GM18951 (cell line): ENCODE results near the gene ESR1.
"Not testable (repeated sequence)": the region's sequence is repeated elsewhere in the genome, so short reads cannot be mapped to it uniquely, and the experiment has no call there.

Experiments
- POLR2A ChIP-seq: IDR thresholded peaks from 4 replicates; pipeline ENCODE4 v1.6.1; 2011; ENCODE audit warnings: mild to moderate bottlenecking; ENCODE audit not compliant: insufficient read length, insufficient read depth; ENCODE audit errors: extremely low read depth
- in situ Hi-C: fragments of 300-500 bp; cut with MboI; formaldehyde crosslinking; loops from one replicate; pipeline ENCODE4 v1.12.0; 2022; ENCODE audit warnings: low sequenced_read_pairs, mixed read lengths, inconsistent platforms; ENCODE audit not compliant: unreplicated experiment

The ESR1 gene

DNA sequence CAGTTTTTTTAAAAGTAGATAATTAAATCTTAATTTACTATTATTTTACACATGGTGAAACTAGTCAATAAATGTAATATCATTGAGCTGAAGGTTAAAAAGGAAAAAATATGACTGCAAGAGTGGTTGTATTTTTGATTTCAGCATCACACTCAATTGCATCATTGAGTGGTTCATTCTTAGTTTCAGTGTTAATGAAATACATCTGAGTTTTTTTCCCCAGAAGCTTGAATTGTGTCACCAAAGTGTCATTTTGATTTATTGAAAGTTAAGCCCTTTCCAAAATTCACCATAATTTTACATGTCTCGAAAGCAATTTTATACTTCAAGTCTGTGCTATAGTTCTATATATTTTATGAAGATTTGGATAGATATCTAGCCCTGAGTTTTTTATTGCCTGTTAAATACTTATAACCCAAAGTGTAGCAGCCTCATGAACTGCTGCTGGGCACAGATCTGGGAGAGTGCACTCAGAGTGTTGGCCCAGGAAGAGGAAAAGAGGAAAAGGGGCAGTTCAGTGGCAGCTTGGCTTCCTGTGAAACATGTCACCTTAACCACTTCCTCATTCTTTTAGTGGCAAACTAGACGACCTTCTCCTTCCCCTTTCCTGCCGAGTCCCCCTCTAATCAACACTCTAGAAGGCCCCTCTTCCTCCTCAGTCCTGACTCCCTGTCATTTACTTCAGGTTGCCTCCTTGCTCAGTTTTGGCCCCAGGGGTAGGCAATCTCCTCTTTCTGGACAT is 140.7 kb downstream of the ESR1 start:
- in situ Hi-C loops: no loop called here

DNA sequence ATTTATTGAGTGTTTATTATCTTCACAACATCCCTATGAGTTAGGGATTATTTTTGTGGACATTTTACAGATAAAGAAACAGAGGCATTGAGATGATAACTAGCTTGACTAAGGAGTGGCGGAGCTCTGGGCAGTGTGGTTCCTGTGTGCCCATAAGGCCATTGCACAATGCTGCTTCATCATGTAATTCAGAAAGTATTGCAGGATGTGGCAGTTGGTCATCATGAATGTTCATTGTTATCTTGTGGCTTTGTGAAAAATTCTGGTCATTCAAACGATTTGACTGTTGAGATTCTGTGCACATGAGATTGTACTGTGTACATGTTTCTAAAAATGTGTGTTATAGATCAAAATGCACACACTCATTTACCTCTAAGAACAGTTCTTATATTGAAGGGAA is 150.8 kb downstream of the ESR1 start:
- TF ChIP-seq POLR2A: no peak
- in situ Hi-C loops: no loop called here

More for the DNA sequence above, 140.7 kb downstream of the ESR1 start:
- no peak for TF ChIP-seq POLR2A

DNA sequence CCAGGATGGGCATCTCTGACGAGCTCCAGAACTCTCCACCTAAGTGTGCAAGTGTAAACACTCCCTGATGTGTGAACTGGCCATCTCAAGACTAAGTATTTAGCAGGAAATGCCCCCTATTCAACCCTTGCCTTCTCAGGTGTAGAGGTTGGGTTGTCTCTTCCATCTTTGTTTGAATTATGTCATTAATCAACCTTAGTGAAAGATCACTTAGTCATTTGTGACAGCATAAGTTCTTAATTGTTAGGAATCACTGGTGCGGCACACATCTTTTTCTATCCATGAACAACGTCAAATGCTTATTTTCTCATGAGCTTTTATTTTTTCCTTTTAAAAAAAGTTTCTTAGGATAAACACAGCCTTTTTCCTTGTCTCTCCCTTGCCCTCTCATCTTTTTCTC is 151.6 kb downstream of the ESR1 start:
- TF ChIP-seq POLR2A: no peak
- in situ Hi-C loops: no loop called here

DNA sequence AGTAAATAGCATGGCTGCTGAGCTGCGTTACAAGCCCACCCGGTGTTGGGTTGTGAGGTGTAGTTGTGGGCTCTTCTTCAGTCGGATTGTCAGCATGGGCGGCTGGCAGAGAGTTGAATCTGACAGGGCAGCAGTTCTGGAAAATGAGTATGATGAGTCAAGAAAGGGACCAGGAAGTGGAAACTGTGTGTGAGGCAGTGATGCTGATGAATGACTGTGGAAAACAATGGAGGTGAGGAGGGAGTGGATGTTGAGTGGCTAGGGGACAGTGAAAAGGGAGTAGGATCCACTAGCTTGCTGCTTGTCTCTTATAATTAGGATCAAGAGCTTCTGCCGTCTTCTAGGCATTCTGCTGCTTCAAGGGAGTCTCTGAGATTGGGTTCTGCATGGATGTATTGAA is 154.3 kb downstream of the ESR1 start:
- in situ Hi-C loops: no loop called here
- no peak for TF ChIP-seq POLR2A

DNA sequence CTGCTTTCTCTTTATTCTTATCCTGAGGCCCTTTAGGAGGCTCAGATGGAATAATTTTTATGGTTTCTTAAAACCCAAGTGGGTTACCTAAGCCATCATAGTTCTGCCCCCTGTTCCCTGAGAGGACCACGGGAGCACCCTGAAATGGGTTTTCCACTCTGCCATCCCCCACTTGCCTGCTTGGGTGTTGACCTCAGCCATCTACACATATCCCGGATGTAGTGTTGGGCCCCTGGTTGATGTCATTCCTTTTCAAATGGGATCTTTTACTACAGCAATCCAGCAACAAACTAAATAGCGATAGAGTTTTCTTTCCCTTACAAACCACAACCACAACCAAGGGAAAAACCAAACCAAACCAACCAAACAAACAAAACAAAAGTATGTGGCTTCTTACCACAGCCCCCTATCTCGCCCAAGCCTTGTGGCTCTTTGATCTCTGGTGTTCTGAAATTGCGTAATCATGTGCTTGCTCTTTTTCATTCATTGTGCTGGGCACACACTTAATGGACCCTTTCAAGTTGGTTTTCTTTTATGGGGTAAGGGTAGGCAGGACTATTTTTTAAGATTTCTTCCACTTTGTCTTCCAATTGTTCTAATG is 154.9 kb downstream of the ESR1 start:
- no peak for TF ChIP-seq POLR2A
- in situ Hi-C loops: no loop called here

DNA sequence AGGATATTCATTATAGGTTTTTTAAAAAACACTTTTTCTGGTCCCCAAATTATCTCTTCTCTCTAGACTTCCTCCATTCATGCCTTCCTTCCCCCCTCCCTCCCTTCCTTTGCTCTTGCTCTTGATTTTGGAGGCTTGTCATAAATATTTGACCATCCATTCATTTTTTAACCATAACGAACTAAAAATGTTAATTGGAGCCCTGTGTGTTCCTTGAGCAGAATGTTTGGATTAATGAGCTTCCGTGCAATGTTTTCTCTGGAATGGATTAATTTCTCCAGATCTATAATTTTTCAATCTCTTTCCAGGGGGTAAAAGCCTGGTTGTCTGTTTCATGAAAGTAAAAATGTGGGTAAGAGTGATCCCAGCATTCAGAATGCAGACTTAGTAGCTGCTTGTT is 155.5 kb downstream of the ESR1 start:
- no peak for TF ChIP-seq POLR2A
- in situ Hi-C loops: no loop called here

DNA sequence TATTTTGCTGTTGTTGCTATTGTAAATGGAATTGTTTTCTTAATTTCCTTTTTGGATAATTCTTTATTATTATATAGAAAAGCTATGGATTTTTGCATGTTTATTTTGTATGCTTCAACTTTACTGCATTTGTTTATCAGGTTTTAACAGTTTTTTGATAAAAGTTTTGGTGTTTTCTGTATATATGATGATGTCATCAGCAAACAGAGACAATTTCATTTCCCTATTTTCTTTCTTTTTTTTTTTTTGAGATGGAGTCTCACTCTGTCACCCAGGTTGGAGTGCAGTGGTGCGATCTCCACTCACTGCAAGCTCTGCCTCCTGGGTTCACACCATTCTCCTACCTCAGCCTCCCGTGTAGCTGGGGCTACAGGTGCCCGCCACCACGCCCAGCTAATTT is 156.9 kb downstream of the ESR1 start:
- in situ Hi-C loops: not testable (repeated sequence)

DNA sequence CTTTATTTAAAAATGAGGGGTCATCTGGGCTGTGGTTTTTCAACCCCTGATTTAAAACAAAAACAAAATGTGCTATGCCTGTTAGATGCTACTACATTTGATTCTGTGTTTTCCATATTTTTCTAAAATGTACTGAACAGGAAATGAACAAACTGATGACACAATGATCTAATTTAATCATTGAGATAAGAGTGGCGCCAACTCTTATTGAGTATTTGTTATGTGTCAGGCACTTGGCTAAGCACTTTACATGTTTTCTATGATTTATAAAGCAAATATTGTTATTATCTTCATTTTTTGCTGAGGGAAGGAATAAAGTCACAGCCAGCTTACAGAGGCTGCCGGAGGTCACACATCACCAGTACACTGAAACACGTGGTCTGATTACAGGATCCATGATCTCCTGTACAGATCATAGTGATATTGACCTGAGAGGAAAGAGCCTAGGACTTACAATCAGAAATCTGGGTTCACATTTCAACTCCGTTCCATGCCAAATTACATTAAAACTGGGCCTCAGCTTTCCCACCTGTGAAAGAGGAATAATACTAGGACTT is 166.7 kb downstream of the ESR1 start:
- in situ Hi-C loops: no loop called here
- no peak for TF ChIP-seq POLR2A

DNA sequence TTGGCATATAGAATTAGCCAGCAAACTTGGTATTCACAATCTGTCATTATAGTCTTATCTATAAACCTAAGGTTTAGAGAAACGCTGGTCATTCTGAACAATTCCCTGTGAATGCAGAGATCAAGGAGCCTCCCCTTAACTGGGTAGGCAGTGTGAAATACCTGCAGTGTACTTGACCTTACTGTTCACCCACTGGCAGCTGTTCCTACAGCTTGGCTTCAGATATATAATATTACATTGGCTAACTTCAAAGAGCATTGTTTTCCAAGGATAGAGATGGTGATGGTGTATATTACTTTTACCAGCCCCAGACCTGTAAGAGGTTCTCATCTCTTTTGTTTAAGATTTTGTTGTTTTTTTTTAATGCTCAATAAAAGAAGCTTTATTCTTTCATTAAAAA is 168.3 kb downstream of the ESR1 start:
- in situ Hi-C loops: no loop called here
- TF ChIP-seq POLR2A: no peak

DNA sequence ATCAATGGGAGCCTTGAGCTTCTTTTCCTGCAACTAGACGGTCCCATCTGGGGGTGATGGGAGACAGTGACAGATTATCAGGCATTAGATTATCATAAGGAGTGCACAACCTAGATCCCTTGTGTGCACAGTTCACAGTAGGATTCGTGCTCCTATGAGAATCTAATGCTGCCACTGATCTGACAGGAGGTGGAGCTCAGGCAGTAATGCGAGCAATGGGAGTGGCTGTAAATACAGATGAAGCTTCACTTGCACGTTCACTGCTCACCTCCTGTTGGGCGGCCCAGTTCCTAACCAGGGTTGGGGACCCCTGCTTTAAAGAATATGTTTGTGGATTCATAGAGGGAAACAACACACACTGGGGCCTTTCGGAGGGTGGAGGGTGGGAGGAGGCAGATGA is 180.7 kb downstream of the ESR1 start:
- in situ Hi-C loops: not testable (repeated sequence)

DNA sequence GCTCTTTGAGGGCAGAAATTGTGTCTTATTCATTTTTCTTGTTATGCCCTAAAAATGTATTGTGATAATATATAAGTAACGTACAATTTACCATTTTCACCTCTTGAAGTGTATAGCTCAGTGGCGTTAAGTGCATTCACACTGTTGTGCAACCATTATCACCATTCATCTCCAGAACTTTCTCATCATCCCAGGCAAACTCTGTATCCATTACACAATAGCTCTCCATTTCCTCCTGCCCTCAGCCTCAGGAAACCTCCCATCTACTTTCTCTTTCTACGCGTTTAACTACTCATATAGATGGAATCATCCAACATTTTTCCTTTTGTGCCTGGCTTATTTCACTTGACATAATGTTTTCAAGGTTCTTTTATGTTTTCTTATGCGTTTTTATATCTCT is 184.6 kb downstream of the ESR1 start:
- in situ Hi-C loops: no loop called here
- TF ChIP-seq POLR2A: no peak

DNA sequence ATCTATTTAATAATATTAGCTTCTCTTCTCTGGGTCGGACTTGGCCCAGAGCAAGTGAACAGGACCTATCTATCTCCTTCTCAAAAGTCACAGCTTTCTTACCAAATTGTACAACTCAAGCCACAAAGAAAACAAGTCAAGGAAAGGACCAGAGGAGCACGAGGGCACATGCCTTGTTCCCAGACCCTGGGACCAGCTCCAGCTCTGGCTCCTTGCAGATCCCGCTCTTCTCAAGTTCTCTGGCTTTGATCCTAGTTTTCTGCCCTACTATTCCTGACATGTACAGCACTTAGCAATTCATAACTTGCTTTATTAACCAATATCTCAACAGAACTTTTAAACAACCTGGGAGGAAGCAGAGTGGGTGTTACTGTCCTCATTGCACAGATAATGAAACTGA is 185.9 kb downstream of the ESR1 start:
- no peak for TF ChIP-seq POLR2A
- in situ Hi-C loops: no loop called here

DNA sequence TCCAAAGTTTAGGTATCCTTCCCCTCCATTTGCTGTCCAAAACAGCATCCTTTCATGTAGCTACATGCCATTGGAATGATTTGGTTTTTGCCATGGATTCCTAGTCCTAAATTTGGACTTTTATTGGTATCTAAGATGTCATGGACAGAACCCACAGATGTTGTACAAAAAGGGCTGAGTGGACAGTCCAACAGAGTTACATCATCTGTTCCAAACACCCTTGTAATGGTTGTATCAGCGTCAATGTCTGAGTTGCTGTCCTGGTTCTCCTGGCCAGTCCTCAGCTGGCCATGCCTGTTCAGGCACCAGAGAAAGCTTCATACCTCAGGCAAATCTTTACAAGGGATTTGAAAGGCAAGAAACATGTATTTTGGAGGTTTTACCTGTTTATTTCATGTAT is 191.3 kb downstream of the ESR1 start:
- in situ Hi-C loops: no loop called here
- TF ChIP-seq POLR2A: no peak

DNA sequence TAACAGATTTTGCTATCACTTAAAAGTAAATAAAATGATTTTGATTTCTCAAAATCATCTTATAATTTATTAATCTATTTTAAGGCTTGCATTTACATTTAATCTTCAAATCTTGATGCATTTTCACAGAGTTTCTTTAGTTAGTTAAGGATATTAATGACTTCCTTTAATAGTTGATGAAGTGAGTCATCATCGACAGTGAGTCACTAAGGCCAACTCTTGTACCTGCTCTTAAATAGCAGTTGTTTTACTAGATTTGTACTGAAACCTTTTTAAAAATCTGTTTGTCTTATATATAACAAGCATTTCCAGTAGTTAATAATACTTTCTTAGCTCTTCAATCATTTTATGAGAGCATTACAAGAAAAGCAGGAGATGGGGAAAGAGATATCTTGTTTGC is 191.7 kb downstream of the ESR1 start:
- in situ Hi-C loops: no loop called here
- no peak for TF ChIP-seq POLR2A

DNA sequence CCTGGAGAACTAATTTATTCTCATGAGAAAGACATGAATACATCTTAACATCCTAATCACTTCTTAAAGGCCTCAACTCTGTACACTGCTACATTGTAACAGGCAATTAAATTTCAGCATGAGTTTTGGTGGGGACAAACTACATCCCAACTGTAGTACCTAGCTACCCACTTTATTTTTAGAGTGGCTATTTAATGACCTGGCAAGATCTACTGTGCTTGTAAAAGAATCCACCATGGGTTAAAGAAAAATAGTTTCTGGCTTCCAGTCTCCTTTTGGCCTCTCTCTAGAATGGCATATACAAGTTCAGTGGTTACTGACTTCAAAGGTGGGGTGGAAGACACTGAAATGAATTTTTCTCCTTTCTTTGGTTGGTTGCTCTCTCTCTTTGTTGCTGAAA is 193.9 kb downstream of the ESR1 start:
- in situ Hi-C loops: no loop called here
- TF ChIP-seq POLR2A: no peak

DNA sequence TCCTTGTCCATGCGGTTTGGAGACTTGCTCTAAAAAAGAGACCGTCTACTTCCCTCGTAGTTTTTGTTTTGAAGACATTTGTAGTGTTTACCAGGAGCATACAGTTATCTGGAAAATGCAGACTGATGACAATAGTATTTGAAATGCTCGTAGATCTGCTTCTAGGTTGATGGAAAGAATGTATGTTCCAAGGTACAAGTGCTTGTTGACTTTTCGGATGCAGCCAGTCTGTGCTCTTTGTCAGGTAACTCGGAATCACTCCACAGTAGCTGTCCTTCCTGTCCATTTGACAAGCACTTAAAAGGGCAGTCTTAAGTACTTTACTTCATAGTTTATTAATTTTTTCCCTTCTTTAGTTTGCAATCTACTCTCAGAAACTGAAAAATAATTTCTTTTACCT is 194.8 kb downstream of the ESR1 start:
- in situ Hi-C loops: no loop called here
- no peak for TF ChIP-seq POLR2A
